Measurements from ENCODE around the gene PRSS48.
"Not testable (repeated sequence)": the region's sequence is repeated elsewhere in the genome, so short reads cannot be mapped to it uniquely, and the experiment has no call there.

The PRSS48 gene

GRCh38 chr4:151263455-151263854, 13.5 kb upstream of the PRSS48 start:
- DNase-seq (ENCODE audit: low spot score) = no peak

DNA sequence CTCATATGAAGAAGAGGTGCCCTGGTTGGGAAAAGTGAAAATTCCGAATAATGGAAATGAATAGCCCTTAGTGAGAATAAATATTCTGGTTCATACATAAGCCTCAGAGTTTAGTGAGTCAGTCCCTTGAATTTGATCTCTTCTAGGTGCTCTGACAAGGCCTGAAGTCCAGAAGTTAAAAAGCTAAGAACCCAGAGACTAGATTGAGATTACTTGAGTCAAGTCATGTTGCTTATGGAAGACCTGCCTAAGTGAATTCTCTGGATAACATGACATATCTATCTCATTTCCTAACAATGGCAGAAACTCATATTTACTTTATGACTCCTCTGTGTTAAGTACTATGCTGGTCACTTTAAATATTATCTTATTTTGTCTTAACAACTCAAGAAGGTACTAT, 10.5 kb upstream of the PRSS48 start:
- no peak for DNase-seq (ENCODE audit: low spot score)

GRCh38 chr4:151267104-151267503, 9.9 kb upstream of the PRSS48 start:
- DNase-seq (ENCODE audit: low spot score) = no peak

- DNase-seq (ENCODE audit: low spot score) = no peak
Observed at GRCh38 chr4:151267822-151268535, 9.0 kb upstream of the PRSS48 start.

DNA sequence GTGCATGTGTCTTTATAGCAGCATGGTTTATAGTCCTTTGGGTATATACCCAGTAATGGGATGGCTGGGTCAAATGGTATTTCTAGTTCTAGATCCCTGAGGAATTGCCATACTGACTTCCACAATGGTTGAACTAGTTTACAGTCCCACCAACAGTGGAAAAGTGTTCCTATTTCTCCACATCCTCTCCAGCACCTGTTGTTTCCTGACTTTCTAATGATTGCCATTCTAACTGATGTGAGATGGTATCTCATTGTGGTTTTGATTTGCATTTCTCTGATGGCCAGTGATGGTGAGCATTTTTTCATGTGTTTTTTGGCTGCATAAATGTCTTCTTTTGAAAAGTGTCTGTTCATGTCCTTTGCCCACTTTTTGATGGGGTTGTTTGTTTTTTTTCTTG, 8.1 kb upstream of the PRSS48 start:
- not testable (repeated sequence) for DNase-seq (ENCODE audit: low spot score)

DNA sequence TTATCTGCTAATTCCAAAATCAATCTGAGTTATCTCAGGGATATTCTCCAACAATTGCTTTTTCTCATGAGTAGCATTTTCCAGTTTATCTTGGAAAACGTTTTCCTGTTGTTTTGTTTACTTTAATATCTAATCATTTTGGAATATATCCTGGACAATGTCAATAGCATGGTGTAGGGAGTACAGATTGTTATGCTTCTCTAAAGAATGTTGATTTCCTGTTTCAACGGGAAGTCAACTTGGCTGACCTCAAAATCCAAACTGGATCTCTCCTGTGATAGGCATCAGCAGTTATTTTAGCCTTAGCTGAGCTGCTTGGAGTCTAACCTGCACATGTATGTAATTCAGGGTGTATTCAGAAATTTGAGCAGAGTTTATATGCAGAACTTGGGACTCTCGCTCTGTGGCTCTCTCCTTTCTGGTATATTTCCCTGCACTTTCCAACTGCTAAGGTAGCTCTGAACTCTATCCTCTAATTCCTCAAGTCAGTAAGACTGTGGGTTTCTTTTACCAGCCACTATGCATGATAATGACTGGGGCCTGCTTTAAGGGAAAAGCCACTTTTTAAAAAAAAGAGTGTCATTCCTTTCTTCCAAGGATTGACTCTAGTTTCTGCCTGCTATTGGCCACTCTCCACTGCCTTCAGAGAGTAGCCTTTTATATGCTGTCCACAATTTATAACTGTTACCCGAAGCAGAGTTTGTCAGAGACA, 7.7 kb downstream of the PRSS48 start:
- DNase-seq (ENCODE audit: low spot score) = no peak

DNA sequence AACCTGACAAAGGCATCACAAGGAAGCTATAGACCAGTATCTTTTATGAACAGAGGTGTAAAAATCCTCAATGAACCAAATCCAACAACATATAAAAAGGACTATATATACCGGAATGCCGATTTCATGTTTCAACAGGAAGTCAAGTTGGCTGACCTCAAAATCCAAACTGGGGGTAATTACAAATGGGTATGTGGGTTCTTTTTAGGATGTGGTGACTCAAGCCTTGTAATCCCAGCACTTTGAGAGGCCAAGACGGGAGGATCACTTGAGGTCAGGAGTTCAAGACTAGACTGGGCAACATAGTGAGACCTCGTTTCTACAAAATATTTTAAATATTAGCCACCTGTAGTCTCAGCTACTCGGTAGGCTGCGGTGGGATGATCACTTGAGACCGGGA, 10.4 kb downstream of the PRSS48 start:
- no peak for DNase-seq (ENCODE audit: low spot score)

GRCh38 chr4:151291485-151291884, 14.5 kb downstream of the PRSS48 start:
- no peak for DNase-seq (ENCODE audit: low spot score)

DNA sequence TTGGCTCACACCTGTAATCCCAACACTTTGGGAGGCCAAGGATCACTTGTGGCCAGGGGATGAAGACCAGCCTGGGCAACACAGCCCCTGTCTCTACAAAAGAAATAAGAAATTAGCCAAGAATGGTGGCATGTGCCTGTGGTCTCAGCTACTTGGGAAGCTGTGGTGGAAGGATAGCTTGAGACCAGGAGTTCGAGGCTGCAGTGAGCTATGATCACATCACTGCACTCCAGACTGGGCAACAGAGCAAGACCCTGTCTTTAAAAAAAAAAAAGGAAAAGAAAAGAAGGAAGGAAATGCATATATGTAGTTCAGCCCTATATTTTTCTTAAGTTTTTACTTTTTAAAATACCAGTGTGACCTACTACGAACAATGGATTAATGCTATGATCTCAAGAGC, 15.1 kb downstream of the PRSS48 start:
- no peak for DNase-seq (ENCODE audit: low spot score)

GRCh38 chr4:151294833-151295496, 18.0 kb downstream of the PRSS48 start:
- no peak for DNase-seq (ENCODE audit: low spot score)

- no peak for DNase-seq (ENCODE audit: low spot score)
Observed at GRCh38 chr4:151296227-151296626, 19.3 kb downstream of the PRSS48 start.

DNA sequence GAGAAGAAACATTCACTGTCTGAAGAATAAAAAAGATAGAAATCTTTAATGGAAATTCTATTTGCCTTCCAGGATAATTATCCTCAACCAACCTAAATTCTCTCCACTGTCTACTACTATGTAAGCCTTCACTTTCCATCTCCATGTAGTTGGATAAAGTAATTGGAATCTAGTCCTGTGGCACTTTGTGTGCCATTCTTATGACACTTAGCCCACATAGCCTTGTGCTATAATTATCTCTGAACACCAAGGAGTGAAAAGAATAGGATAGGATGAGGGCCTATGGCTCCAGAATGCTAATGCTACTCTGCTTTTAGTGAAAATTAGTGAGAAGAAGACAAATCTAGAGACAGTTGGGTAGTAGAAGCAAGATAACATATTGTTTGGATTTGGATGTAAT, 20.2 kb downstream of the PRSS48 start:
- DNase-seq (ENCODE audit: low spot score) = no peak

DNA sequence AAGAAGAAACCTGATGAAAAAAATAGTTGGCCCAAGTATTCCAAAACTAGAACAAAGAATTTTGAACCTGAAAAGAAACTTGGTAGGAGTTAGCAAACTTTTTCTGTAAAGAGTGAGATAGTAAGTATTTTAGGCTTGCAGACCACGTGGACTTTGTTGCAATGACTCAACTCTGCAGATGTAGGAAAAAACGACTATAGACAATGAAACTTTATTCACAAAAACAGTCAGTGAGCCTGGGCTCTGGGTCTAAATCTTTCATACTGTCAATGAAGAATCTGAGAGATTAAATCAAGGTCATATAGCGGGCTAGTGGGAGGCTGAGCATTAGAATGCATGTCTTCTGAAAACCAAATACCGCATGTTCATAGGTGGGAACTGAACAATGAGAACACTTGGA, 25.5 kb downstream of the PRSS48 start:
- DNase-seq (ENCODE audit: low spot score) = peak; percentile 27

DNA sequence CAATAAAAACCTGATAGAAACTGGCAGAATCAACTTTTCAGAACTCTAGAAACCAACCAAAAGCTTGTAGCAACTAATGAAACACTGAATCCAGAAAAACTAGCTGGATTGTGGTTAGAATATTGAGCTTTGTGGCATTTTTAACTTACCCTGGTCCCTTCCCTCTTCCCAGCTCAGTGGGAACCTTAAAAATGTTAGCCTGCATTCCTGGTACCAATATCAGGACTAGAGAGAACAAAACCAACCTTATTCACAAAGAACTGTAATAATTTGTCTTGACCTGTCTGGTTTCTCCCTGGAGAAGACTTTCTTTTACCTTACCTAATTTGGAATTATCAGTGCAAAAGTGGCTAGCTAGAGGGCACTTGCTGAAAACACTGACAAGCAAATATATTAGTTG, 27.3 kb downstream of the PRSS48 start:
- no peak for DNase-seq (ENCODE audit: low spot score)

DNA sequence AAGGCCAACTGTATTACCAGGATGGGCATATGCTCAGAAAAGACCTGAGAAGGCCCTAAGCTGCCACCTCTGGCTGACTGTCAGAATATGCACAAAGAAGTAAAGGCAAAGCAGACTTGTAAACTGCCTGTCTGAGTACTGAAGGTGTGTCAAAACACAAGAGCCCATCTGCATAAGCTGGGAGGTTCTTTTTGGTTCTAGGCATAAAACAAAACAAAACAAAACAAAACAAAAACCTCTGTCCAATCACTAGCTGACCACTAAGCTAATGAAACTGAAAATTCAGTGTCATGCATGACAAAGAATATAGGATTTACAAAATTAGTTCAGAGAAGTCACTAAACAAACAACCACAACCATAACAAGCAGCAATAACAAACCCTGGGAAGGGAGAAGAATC, 27.8 kb downstream of the PRSS48 start:
- no peak for DNase-seq (ENCODE audit: low spot score)

- DNase-seq (ENCODE audit: low spot score) = no peak
Observed at GRCh38 chr4:151310124-151310728, 33.3 kb downstream of the PRSS48 start.

DNA sequence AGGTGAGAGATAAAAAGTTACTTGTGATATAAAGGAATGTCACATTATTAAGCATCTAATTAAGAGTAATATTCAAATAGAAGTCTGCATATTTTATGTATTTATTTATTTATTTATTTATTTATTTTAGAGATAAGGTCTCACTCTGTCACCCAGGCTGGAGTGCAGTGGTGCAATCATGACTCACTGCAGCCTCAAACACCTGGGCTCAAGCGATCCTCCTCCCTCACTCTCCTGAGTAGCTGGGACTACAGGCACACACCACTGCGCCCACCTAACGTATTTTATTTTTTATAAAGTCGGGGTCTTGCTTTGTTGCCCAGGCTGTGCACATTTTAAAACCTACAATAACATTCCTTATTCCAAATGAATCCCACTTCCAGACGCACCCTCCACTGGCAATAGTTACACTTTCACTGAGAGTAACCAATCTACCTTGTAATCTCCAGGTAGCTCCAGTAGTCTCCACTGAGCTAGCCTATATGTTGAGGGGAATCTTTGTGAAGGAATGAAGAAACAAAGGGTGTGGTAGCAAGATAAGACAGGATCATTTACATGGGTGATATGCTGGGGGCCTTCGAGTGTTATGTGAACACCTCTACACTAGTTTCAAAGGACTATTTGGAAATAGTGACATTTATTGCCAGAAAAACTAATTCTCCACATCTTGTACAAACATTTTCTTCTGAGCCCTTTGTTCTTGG, 36.5 kb downstream of the PRSS48 start:
- DNase-seq (ENCODE audit: low spot score) = no peak

DNA sequence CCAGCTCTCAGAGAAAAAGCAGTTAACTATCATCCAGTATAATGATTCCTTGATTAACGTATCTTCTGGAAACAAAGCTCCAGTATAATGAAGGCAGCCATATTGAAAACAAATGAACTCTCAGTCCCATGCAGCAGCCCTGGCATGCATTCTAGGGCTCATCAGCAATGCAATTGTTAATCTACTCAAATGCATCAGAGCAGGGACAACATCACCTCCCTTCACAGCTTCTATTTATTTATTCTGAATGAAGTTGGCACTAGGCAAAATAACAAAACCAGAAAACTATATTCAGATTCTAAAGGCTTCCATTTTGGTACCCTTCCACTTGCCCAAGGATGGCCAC, 37.0 kb downstream of the PRSS48 start:
- no peak for DNase-seq (ENCODE audit: low spot score)

GRCh38 chr4:151314479-151314878, 37.5 kb downstream of the PRSS48 start:
- DNase-seq (ENCODE audit: low spot score) = no peak

DNA sequence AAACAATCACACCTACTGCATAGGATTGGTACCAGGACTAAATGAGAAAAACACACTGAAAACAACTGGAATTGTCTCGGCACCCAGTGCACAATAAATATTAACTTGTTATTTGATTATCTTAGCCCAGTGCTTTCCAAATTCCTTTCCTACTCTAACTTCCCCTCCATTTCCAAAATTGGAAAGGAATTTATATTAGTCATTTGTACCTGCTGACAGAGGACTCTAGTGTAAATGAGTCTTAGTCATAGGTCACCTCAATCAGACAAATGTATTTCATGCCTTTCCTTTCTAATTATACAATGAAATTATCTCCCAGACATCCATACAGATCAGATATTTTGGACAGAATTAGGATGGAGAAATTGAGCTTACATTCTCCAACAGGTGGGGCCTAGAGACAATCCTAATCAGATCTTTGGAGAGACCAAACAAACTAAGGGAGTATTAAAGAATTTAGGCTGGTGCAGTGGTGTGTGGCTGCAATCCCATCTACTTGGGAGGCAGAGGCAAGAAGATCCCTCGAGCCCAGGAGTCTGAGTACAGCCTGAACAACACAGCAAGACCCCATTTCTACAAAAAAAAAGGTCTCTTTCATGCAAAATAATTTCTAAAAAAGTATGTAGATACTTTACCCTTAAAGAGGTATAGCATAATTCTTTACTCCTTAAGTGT, 38.4 kb downstream of the PRSS48 start:
- DNase-seq (ENCODE audit: low spot score) = no peak

DNA sequence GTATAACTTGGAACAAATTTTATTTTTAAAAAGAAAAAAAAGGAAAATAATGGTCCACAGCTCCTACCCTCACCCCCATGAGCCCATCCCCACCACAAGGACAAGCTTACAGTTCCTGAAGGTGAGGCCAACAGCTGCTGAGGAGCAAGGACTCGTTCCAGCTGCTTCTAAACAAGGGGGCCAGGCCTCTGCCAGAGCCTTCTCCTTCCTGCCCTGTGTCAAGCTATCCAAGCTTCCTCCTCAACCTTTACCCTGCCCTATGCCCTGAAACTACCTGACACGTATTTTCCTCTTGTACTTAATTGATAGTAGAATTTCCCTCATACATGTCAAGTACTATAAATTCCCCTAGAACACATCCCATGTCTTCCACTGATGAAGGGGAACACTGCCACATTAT, 39.7 kb downstream of the PRSS48 start:
- DNase-seq (ENCODE audit: low spot score) = no peak
